UCSD-AML1 (cell line): Measurements from ENCODE around the gene TSGA10IP.
"Not testable (repeated sequence)": the region's sequence is repeated elsewhere in the genome, so short reads cannot be mapped to it uniquely, and the experiment has no call there.

Experiments
- DNase-seq: peaks from one replicate; lab custom pipeline; 2025; ENCODE audit not compliant: unreplicated experiment; lab: John Stamatoyannopoulos, UW

Gene TSGA10IP

GRCh38 chr11:65945941-65946558, 770 bp downstream of the TSGA10IP start:
- DNase-seq: no peak

GRCh38 chr11:65946655-65947054, 1.4 kb downstream of the TSGA10IP start:
- DNase-seq: no peak

DNA sequence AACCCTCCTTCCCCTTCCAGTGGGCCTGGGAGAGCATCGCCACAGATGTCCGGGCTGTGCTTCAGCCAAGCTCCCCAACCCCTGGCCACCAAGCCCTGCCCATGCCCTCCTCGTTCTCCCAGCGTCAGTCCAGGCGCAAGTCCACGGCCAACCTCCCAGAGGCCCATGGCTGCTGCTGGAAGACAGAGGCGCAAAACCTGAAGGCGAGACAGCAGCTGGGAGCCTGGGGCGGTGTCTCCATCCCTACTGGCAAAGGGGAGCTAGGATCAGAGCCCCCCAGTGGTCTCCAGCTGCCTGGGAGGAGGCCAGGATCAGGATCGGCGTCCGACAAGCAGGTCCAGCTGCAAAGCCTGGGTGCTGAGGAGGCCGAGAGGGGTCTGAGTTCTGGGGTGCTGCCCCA, 1.9 kb downstream of the TSGA10IP start:
- no peak for DNase-seq

DNA sequence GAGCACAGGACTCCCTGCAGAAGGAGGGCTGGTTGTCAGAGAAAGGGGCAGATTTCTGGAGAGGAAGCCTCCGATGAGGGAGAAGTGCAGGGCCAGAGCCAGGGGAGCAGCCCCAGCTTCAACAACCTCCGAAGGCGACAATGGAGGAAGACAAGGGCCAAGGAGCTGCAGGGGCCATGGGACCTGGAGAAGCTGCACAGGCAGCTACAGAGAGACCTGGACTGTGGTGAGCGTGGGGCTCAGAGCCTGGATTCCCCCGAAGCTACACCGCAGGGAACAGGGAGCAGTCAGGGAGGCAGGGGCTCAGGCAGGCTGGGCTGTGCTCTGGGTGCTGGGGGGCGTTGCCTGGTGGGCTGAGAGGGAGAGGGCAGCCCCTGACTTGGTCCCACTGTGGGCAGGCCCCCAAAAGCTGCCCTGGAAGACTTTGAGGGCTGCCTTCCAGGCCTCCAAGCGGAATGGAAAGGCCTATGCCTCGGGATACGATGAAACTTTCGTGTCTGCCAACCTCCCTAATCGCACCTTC, 2.4 kb downstream of the TSGA10IP start:
- DNase-seq: no peak

- DNase-seq: not testable (repeated sequence)
These were observed 5.4 kb downstream of the TSGA10IP start for GRCh38 chr11:65950711-65951110.

- not testable (repeated sequence) for DNase-seq
These were observed 6.4 kb downstream of the TSGA10IP start for GRCh38 chr11:65951641-65952040.

DNA sequence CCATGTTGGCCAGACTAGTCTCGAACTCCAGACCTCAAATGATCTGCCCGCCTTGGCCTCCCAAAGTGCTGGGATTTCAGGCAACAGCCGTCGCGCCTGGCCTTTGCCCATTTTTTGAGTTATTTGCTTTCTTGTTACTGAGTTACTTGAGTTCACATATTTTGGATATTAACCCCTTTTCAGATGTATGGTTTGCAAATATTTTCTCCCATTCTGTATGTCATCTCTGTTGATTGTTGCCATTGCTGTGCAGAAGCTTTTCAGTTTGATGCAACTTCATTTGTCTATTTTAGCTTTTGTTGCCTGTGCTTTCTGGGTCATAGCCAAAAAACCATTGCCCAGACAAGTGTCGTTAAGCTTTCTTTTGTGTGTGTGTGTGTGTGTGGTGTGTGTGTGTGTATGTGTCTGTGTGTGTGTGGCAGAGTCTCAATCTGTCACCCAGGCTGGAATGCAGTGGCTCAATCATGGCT, 6.8 kb downstream of the TSGA10IP start:
- DNase-seq: no peak

- no peak for DNase-seq
These were observed 8.2 kb downstream of the TSGA10IP start for GRCh38 chr11:65953471-65953870.

GRCh38 chr11:65954771-65955170, 9.5 kb downstream of the TSGA10IP start:
- DNase-seq: no peak

DNA sequence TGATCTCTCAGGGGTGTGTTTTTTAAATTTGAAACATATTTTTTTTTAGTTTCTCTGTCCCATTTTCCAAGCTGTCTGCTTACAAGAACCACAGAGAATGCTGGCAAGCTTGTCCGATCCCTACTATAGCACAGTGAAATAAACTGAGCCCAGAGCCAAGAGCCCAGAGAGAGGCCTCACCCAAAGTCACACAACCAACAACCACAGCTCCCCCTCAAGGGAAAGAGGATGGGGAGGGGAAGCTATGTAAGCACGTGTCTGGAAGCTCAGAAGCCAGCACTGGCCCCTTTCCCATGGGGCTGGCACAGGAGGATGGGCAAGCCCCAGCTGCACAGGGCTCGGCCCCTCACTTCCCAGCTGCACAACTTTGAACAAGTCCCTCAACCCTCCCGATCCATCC, 13.0 kb downstream of the TSGA10IP start:
- DNase-seq: no peak

GRCh38 chr11:65958774-65959420, 13.6 kb downstream of the TSGA10IP start:
- no peak for DNase-seq

- no peak for DNase-seq
These were observed 15.6 kb downstream of the TSGA10IP start for GRCh38 chr11:65960824-65961266.

DNA sequence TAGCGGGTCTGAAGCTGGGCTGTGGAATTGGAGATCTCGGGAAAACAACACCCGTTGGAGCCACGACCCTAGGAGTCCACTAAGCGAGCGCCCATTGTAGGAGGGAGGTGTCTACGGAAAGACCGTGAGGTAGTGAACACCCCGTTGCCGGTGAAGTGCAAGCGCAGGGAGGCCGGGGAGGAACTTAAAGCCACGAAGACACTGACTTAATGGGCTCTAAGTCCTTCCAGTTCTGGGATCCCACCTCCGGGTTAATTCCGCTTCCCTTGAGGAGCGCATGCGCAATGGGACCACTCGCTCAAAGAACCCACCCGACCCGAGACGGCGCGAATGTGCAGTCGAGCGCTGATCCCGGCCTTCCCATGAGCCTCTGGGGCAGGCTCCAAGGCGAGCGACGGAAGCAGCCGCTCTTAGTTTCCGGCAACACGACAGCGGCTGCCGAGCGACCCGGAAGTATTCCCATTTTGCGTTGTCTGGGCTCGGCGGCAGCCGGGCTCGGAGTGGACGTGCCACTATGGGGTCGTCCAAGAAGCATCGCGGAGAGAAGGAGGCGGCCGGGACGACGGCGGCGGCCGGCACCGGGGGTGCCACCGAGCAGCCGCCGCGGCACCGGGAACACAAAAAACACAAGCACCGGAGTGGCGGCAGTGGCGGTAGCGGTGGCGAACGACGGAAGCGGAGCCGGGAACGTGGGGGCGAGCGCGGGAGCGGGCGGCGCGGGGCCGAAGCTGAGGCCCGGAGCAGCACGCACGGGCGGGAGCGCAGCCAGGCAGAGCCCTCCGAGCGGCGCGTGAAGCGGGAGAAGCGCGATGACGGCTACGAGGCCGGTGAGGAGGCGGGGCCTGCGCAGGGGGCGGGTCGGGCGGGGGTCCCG, 16.2 kb downstream of the TSGA10IP start, which contains the start of gene SART1:
Gene SART1, plus strand, starts transcription at position 468 of the 874 bp plus-strand sequence. Its CDS starts 47 bp downstream, at position 515.
- peak; percentile 98 for DNase-seq

- DNase-seq: no peak
These were observed 16.9 kb downstream of the TSGA10IP start for GRCh38 chr11:65962141-65962564.

GRCh38 chr11:65964906-65965305, 19.6 kb downstream of the TSGA10IP start:
- no peak for DNase-seq

- DNase-seq: no peak
These were observed 20.9 kb downstream of the TSGA10IP start for GRCh38 chr11:65965986-65966762.

GRCh38 chr11:65967329-65967934, 22.2 kb downstream of the TSGA10IP start:
- no peak for DNase-seq

GRCh38 chr11:65968600-65969482, 23.6 kb downstream of the TSGA10IP start:
- DNase-seq: no peak

DNA sequence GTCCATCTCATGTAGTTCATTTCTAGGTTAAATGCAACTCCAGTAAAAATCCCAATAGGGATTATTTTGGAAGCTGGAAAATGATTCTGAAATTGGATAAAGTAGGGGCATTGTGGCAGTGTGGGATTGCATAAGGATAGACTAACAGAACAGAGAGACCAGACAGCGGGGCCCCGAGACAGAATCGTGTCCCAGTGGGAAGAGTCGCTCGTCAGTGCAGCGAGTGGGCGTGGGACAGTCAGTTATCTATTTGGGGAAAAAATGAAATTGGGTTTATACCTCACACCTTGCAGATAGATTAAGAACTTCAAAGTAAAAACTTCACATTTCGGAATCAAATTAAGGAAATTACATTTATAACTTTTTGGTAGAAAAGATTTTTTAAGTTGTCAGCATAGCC, 26.8 kb downstream of the TSGA10IP start:
- DNase-seq: no peak
